Bronchial epithelial cell (primary cell): ENCODE results near the gene BCL7C. TPM values are rescaled to one million over a fixed set of nuclear protein-coding genes. Genes with fewer than 3 reads are reported as not detected.
A peak's percentile ranks its signal among the peaks of the same experiment; 100 is the strongest.

Experiments
- DNase-seq: peaks from one replicate; pipeline ENCODE4 v3.0.0-alpha.2; 2010; ENCODE audit warnings: low read depth
- FAIRE-seq: peaks from 2 replicates; lab custom pipeline; 2011; peaks lifted over from hg19 to GRCh38; lab: Jason Lieb, UNC
- H3K27me3 ChIP-seq: 2 replicates; pipeline ENCODE4 v1.5.1; 2011; ENCODE audit warnings: low read length; ENCODE audit not compliant: control insufficient read depth, insufficient read depth
- H3K36me3 ChIP-seq: 2 replicates; pipeline ENCODE4 v1.5.1; 2011; ENCODE audit warnings: low read length; ENCODE audit not compliant: control insufficient read depth, insufficient read depth
- H3K4me3 ChIP-seq: 2 replicates; pipeline ENCODE4 v1.5.1; 2011; ENCODE audit warnings: mild to moderate bottlenecking, low read depth, low read length, control low read depth
- total RNA-seq: library from RNA; depleted of rRNA; stranded (reverse); fragments of >200 nt; gene quantifications from 2 replicates; pipeline ENCODE4 v1.2.1, GENCODE V29; 2014
- TF ChIP-seq, protein P1 (sequence below): IDR thresholded peaks from 2 replicates; pipeline ENCODE4 v1.5.1; 2011; ENCODE audit warnings: mild to moderate bottlenecking, moderate library complexity, low read length, control low read depth, inconsistent platforms; ENCODE audit not compliant: insufficient read depth, severe bottlenecking

BCL7C gene
- total RNA-seq, 1 donor from 2014 or later, result 24.7 TPM

DNA sequence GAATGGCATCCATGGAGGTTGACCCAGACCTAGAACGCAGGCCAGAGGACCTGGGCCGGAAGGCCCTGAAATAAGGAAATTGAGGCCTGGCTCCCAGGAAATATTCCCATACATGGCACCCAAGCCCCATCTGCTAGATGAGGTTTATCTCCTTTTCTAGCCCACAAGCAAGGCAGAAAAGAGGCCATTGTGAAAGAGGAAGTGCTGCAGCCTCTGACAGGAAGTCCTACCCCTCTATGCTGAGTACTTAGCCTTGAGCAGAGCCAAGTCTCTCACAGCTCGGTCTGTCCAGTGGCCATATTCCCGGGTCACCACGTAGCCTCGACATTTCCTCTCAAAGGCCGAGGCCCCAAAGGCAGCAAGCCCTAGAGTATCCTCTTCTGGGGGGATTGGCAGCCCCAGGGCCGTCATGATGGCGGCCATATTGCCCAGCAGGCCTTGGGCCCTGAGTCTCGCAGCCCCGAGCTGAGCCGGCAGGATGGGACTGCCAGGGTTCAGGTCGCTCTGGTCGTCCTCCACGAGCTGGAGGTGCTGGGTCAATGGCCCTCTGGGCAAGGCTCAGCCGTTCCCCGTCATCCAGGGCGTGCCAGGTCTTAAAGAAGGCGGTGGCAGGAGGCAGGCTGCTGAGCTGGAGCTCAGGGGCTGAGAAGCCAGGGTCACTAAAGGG lies 10.4 kb upstream of the BCL7C start:
- FAIRE-seq, result no peak
- no peaks in the 10 kb centered on the region for H3K27me3 ChIP-seq
- H3K36me3 ChIP-seq, result peaks cover 2% of the 10 kb centered on the region
- TF ChIP-seq, protein P1, sequence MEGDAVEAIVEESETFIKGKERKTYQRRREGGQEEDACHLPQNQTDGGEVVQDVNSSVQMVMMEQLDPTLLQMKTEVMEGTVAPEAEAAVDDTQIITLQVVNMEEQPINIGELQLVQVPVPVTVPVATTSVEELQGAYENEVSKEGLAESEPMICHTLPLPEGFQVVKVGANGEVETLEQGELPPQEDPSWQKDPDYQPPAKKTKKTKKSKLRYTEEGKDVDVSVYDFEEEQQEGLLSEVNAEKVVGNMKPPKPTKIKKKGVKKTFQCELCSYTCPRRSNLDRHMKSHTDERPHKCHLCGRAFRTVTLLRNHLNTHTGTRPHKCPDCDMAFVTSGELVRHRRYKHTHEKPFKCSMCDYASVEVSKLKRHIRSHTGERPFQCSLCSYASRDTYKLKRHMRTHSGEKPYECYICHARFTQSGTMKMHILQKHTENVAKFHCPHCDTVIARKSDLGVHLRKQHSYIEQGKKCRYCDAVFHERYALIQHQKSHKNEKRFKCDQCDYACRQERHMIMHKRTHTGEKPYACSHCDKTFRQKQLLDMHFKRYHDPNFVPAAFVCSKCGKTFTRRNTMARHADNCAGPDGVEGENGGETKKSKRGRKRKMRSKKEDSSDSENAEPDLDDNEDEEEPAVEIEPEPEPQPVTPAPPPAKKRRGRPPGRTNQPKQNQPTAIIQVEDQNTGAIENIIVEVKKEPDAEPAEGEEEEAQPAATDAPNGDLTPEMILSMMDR, result no peak
- no peak overlapping the region for H3K4me3 ChIP-seq
- DNase-seq, result no peak

DNA sequence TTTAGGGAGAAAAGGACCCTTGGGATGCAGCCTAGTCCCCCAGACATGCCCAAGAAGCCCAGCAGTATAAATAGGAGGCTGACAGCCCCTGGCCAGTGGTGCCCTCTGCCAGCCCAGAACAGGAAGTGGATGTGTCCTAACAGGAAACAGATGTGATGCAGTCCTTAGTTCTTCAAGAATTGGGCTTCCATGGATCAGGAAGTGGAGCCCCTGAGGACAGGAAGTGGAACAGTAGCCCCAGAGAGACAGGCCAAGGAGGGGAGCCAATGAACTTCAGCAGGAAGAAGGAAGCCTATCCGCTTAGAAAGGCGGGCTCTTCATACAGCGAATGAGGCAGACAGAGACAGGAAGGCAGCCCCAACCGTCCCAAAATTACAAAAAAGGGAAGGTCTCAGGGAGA lies 9.7 kb upstream of the BCL7C start:
- DNase-seq (no peak), FAIRE-seq (no peak)
- Histone ChIP-seq H3K27me3 (no peaks in the 10 kb centered on the region), H3K4me3 (no peak overlapping the region), H3K36me3 (peaks cover 3% of the 10 kb centered on the region)
- TF ChIP-seq, protein P1, result no peak

DNA sequence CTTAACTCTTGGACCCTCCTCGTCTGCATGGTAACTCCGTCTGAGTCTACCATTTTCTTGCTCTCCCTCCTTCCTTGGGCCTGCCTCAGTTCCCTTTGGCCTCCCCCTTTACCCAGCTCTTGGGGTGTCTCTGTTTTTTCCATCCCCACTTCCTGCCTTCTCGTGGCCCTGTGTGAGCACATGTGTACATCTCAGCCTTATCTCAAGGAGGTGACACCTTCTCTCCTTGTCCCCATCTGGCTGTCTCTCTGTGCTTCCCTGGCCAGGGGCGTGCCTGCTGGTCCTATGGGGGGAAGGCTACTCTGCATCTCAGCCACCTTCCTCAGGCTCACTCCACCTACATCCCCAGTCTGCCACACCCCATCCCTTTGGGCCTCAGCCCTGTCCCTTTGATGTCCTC lies 9.1 kb upstream of the BCL7C start:
- DNase-seq (no peak), FAIRE-seq (no peak)
- Histone ChIP-seq H3K36me3 (peaks cover 3% of the 10 kb centered on the region), H3K4me3 (no peak overlapping the region), H3K27me3 (no peaks in the 10 kb centered on the region)
- TF ChIP-seq, protein P1, result no peak

DNA sequence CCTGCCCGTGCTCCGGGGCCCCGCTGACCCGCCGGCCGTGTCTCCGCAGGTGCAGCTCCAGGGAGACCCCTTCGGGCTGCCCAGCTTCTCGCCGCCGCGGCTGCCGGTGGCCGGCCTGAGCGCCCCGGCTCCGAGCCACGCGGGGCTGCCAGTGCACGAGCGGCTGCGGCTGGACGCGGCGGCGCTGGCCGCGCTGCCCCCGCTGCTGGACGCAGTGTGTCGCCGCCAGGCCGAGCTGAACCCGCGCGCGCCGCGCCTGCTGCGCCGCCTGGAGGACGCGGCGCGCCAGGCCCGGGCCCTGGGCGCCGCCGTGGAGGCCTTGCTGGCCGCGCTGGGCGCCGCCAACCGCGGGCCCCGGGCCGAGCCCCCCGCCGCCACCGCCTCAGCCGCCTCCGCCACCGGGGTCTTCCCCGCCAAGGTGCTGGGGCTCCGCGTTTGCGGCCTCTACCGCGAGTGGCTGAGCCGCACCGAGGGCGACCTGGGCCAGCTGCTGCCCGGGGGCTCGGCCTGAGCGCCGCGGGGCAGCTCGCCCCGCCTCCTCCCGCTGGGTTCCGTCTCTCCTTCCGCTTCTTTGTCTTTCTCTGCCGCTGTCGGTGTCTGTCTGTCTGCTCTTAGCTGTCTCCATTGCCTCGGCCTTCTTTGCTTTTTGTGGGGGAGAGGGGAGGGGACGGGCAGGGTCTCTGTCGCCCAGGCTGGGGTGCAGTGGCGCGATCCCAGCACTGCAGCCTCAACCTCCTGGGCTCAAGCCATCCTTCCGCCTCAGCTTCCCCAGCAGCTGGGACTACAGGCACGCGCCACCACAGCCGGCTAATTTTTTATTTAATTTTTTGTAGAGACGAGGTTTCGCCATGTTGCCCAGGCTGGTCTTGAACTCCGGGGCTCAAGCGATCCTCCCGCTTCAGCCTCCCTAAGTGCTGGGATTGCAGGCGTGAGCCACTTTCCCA lies 8.4 kb upstream of the BCL7C start:
- H3K4me3 ChIP-seq, result peak overlapping the region; percentile 38
- H3K36me3 ChIP-seq, result peaks cover 3% of the 10 kb centered on the region
- H3K27me3 ChIP-seq, result no peaks in the 10 kb centered on the region
- FAIRE-seq (no peak), DNase-seq (peak; percentile 15)
- TF ChIP-seq, protein P1, result peak; percentile 36

DNA sequence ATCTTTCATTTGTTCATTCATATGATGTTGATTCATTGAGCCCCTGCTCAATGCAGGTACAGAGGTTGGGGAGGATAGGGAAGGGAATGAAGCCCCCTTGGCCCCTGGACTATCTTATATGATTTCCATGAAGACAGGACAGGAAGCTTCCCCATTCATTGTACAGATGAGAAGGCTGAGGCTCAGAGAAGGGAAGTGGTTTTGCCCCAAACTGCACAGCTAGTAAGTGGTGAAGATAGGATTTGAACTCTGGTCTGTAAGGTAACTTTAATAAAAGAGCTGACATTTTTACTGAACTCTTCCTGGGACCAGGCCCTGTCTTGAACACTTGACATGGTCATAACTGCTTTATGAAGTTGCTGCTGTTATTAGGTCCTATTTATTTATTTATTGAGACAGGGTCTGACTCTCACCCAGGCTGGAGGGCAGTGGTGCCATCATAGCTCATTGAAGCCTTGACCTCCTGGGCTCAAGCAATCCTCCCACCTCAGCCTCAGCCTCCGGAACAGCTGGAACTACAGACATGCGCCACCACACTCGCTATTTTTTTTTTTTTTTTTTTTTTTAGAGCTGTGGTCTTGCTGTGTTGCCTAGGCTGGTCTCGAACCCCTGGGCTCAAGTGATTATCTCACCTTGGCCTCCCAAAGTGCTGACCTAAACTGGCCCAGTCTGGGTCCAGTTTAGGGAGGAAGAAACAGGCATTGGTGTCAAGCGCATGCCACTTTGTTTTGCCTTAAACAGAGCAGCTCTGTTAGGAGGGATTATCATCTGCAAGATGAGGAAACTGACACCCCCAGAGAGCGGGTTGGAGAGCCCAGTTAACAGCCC lies 7.5 kb upstream of the BCL7C start:
- Histone ChIP-seq H3K36me3 (peaks cover 3% of the 10 kb centered on the region), H3K4me3 (peak overlapping the region; percentile 19), H3K27me3 (no peaks in the 10 kb centered on the region)
- DNase-seq (no peak), FAIRE-seq (no peak)
- TF ChIP-seq, protein P1, result no peak
